Measurements from ENCODE around the gene HEATR9. TPM values are rescaled to one million over a fixed set of nuclear protein-coding genes. Genes with fewer than 3 reads are reported as not detected.

Gene HEATR9
- total and polyA plus RNA-seq, 2 donors (not counting 1 experiment from before 2014, with no cell fraction given): 0.06 TPM; not detected in 1

GRCh38 chr17:35879773-35880654 is 11.3 kb upstream of the HEATR9 start, which contains the start of gene CCL5:
TSS of gene CCL5 (minus strand) at chr17:35880360.
- Histone ChIP-seq H3K27me3 (replicated peaks in 1 of 4; ENCODE audit: control extremely low read depth in 1 of 4, control insufficient read depth in 3 of 4, insufficient read depth in 4 of 4, low read length in 3 of 4) (no peaks in the 10 kb centered on the region), H3K4me1 (ENCODE audit: control insufficient read depth in 2 of 2, insufficient read depth in 2 of 2, low read length in 2 of 2) (peaks cover 10 to 15% of the 10 kb centered on the region in 2 donors), H2AFZ (ENCODE audit: insufficient read depth, low read depth, low read length, poor library complexity, severe bottlenecking) (peak within 1 kb of the TSS; percentile 46), H3K4me2 (replicated peaks; ENCODE audit: low read depth, low read length, poor library complexity, severe bottlenecking) (peak within 1 kb of the TSS; percentile 57), H3K4me3 (ENCODE audit: control extremely low read depth in 1 of 5, extremely low read depth in 1 of 5, insufficient read depth in 1 of 5, low read depth in 2 of 5, low read length in 4 of 5) (peak within 1 kb of the TSS in 4 of 5 experiments; percentile 7 to 47 (median 30)), H4K20me1 (ENCODE audit: control insufficient read depth, insufficient read depth, low read length, poor library complexity, severe bottlenecking) (no peaks in the 10 kb centered on the region), H3K27ac (ENCODE audit: low read length in 2 of 2) (peak within 1 kb of the TSS; percentile 5 to 63), H3K36me3 (replicated peaks in 1 of 2; ENCODE audit: control extremely low read depth in 1 of 2, control insufficient read depth in 1 of 2, extremely low read depth in 1 of 2, insufficient read depth in 2 of 2, low read length in 1 of 2) (no peaks in the 10 kb centered on the region), H3K9me3 (ENCODE audit: control extremely low read depth in 1 of 3, control insufficient read depth in 2 of 3, insufficient read depth in 1 of 3, low read length in 2 of 3) (no peaks in the 10 kb centered on the region), H3K79me2 (ENCODE audit: control insufficient read depth, insufficient read depth, low read length) (no peaks in the 10 kb centered on the region), H3K9ac (ENCODE audit: low read length) (peak within 1 kb of the TSS; percentile 53)
- CTCF ChIA-PET: no interaction called here
- POLR2A ChIA-PET: no interaction called here
- DNase-seq (peak; percentile 51), ATAC-seq (ENCODE audit: low read depth) (peak; percentile 84)
- H3K9me3 Mint-ChIP-seq (ENCODE audit: insufficient read depth): no peaks in the 10 kb centered on the region
- H3K27me3 Mint-ChIP-seq: no peaks in the 10 kb centered on the region
- WGBS (ENCODE audit: insufficient coverage): 67% methylated on average over 11 of the region's 11 CpGs
- H3K4me3 Mint-ChIP-seq: peak within 1 kb of the TSS; percentile 80
- peaks cover 33% of the 10 kb centered on the region for H3K4me1 Mint-ChIP-seq
- intact Hi-C loops (cut with micrococcal nuclease): no loop called here
- TF ChIP-seq EZH2 (IDR thresholded peaks at IDR 0.05; ENCODE audit: borderline replicate concordance, insufficient read depth, low read depth, low read length, poor library complexity, severe bottlenecking) (no peak), CTCF (IDR thresholded peaks at IDR 0.05) (no peak)
- peak within 1 kb of the TSS; percentile 64 for H3K27ac Mint-ChIP-seq

- H3K4me2 ChIP-seq (replicated peaks; ENCODE audit: low read depth, low read length, poor library complexity, severe bottlenecking): no peak overlapping the region
- H3K27me3 Mint-ChIP-seq: no peaks in the 10 kb centered on the region
- no peaks in the 10 kb centered on the region for H3K27me3 ChIP-seq (replicated peaks in 1 of 4; ENCODE audit: control extremely low read depth in 1 of 4, control insufficient read depth in 3 of 4, insufficient read depth in 4 of 4, low read length in 3 of 4)
- H3K27ac Mint-ChIP-seq: no peak overlapping the region
- H3K9me3 ChIP-seq (ENCODE audit: control extremely low read depth in 1 of 3, control insufficient read depth in 2 of 3, insufficient read depth in 1 of 3, low read length in 2 of 3): no peaks in the 10 kb centered on the region
- no peak for TF ChIP-seq EZH2 (IDR thresholded peaks at IDR 0.05; ENCODE audit: borderline replicate concordance, insufficient read depth, low read depth, low read length, poor library complexity, severe bottlenecking)
- TF ChIP-seq CTCF (IDR thresholded peaks at IDR 0.05): no peak
- no peaks in the 10 kb centered on the region for H3K9me3 Mint-ChIP-seq (ENCODE audit: insufficient read depth)
- POLR2A ChIA-PET: no interaction called here
- intact Hi-C loops (cut with micrococcal nuclease): no loop called here
- H3K4me3 Mint-ChIP-seq: no peak overlapping the region
- H3K4me1 Mint-ChIP-seq: peaks cover 33% of the 10 kb centered on the region
- no peak overlapping the region for H2AFZ ChIP-seq (ENCODE audit: insufficient read depth, low read depth, low read length, poor library complexity, severe bottlenecking)
- 38% methylated on average over 1 of the region's 4 CpGs for whole genome bisulfite sequencing (ENCODE audit: insufficient coverage)
- no peaks in the 10 kb centered on the region for H3K79me2 ChIP-seq (ENCODE audit: control insufficient read depth, insufficient read depth, low read length)
- peaks cover 10 to 15% of the 10 kb centered on the region in 2 donors for H3K4me1 ChIP-seq (ENCODE audit: control insufficient read depth in 2 of 2, insufficient read depth in 2 of 2, low read length in 2 of 2)
- DNase-seq (no peak), ATAC-seq (ENCODE audit: low read depth) (no peak)
- no peak overlapping the region for H3K4me3 ChIP-seq (ENCODE audit: control extremely low read depth in 1 of 5, extremely low read depth in 1 of 5, insufficient read depth in 1 of 5, low read depth in 2 of 5, low read length in 4 of 5)
- H3K27ac ChIP-seq (ENCODE audit: low read length in 2 of 2): no peak overlapping the region
- H3K9ac ChIP-seq (ENCODE audit: low read length): no peak overlapping the region
- no peaks in the 10 kb centered on the region for H4K20me1 ChIP-seq (ENCODE audit: control insufficient read depth, insufficient read depth, low read length, poor library complexity, severe bottlenecking)
- no peaks in the 10 kb centered on the region for H3K36me3 ChIP-seq (replicated peaks in 1 of 2; ENCODE audit: control extremely low read depth in 1 of 2, control insufficient read depth in 1 of 2, extremely low read depth in 1 of 2, insufficient read depth in 2 of 2, low read length in 1 of 2)
- CTCF ChIA-PET: no interaction called here
Observed at GRCh38 chr17:35878361-35878760, 9.7 kb upstream of the HEATR9 start.
